GM12878 (cell line): ENCODE results near the gene LRP1. TPM values are rescaled to one million over a fixed set of nuclear protein-coding genes. Genes with fewer than 3 reads are reported as not detected.

Experiments used
- ATAC-seq: fragments of 200-7000 bp; cut with Tn5 transposase; 3 replicates; pipeline ENCODE4 v1.9.1; 2020; ENCODE audit warnings: mild to moderate bottlenecking, moderate library complexity
- BruUV-seq: library from RNA; stranded (reverse); fragments of 400-500 nt; replicated peaks from 2 replicates; lab custom pipeline; 2021; lab: Mats Ljungman, UMichigan
- CTCF ChIA-PET: fragments of 300-600 bp; sonication (Branson Sonifier 250); formaldehyde crosslinking; extraction: SDS; loops from one replicate; lab custom pipeline; 2021; ENCODE audit warnings: inconsistent platforms; lab: Yijun Ruan, JAX
- POLR2A ChIA-PET: fragments of 350-600 bp; formaldehyde crosslinking; extraction: SDS; loops from one replicate; lab custom pipeline; 2021; ENCODE audit warnings: inconsistent platforms; lab: Charles Lee
- RAD21 ChIA-PET: fragments of 300-600 bp; sonication (Branson Sonifier 250); formaldehyde crosslinking; loops from one replicate; lab custom pipeline; 2023; ENCODE audit warnings: antibody characterized with exemption; ENCODE audit not compliant: unreplicated experiment; lab: Charles Lee
- SMC1A ChIA-PET: fragments of 300-600 bp; sonication (Branson Sonifier 250); formaldehyde crosslinking; loops from one replicate; lab custom pipeline; 2023; ENCODE audit not compliant: unreplicated experiment, uncharacterized antibody; lab: Charles Lee
- DNase-seq: peaks from one replicate; pipeline ENCODE4 v3.0.0-alpha.2; 2011; ENCODE audit warnings: low read depth, low spot score
- FAIRE-seq: peaks from 3 replicates; lab custom pipeline; 2011; peaks lifted over from hg19 to GRCh38; lab: Jason Lieb, UNC
- H2AFZ ChIP-seq: 2 replicates; pipeline ENCODE4 v1.6.0; 2011; ENCODE audit warnings: low read depth, low read length, control low read depth; ENCODE audit not compliant: control insufficient read depth
- H3K27ac ChIP-seq: 2 replicates; pipeline ENCODE4 v1.5.1; 2011; ENCODE audit warnings: control low read depth; ENCODE audit not compliant: control insufficient read depth, insufficient read depth
- H3K27me3 ChIP-seq, 2 experiments: replicated peaks in 1 of 2; 2 replicates each; pipeline versions ENCODE4 v1.6.0 to v1.6.1; 2011; ENCODE audit warnings: low read length in 1 of 2; ENCODE audit not compliant: control insufficient read depth in 2 of 2, insufficient read depth in 2 of 2
- H3K36me3 ChIP-seq, 2 experiments: 2 replicates each; pipeline ENCODE4 v1.5.1; 2011; ENCODE audit warnings: low read length in 1 of 2; ENCODE audit not compliant: control insufficient read depth in 2 of 2, insufficient read depth in 2 of 2
- H3K4me1 ChIP-seq: 2 replicates; pipeline ENCODE4 v1.6.1; 2011; ENCODE audit warnings: mild to moderate bottlenecking, low read length, moderate library complexity, mixed read lengths; ENCODE audit not compliant: control insufficient read depth, insufficient read depth
- H3K4me2 ChIP-seq: 2 replicates; pipeline ENCODE4 v1.6.0; 2011; ENCODE audit warnings: control low read depth; ENCODE audit not compliant: control insufficient read depth, insufficient read depth
- H3K4me3 ChIP-seq: fragments of 200-600 bp; sonication (generic); 2 replicates; pipeline ENCODE4 v1.5.1; 2016
- H3K79me2 ChIP-seq: 2 replicates; pipeline ENCODE4 v1.6.0; 2011; ENCODE audit warnings: low read length; ENCODE audit not compliant: control insufficient read depth, insufficient read depth
- H3K9ac ChIP-seq: 2 replicates; pipeline ENCODE4 v1.8.0; 2011; ENCODE audit warnings: low read length, control low read depth, mixed read lengths; ENCODE audit not compliant: control insufficient read depth, insufficient read depth
- H3K9me3 ChIP-seq: replicated peaks from 3 replicates; pipeline ENCODE4 v1.5.1; 2011; ENCODE audit warnings: mild to moderate bottlenecking, low read length; ENCODE audit not compliant: control insufficient read depth, insufficient read depth
- H4K20me1 ChIP-seq: 2 replicates; pipeline ENCODE4 v1.6.0; 2011; ENCODE audit not compliant: control insufficient read depth, insufficient read depth
- CBX5 ChIP-seq: sonication (generic); IDR thresholded peaks from 2 replicates; pipeline ENCODE4 v1.6.1; 2016; ENCODE audit warnings: low read depth, moderate library complexity, mild to moderate bottlenecking, inconsistent platforms
- FOS ChIP-seq: IDR thresholded peaks from 3 replicates; pipeline ENCODE4 v1.6.1; 2011; ENCODE audit warnings: borderline replicate concordance; ENCODE audit not compliant: insufficient read length; ENCODE audit errors: extremely low read depth
- HDAC6 ChIP-seq: fragments of 200-600 bp; sonication (generic); IDR thresholded peaks from one replicate; pipeline ENCODE4 v1.8.0; 2017; ENCODE audit warnings: antibody characterized with exemption; ENCODE audit not compliant: unreplicated experiment
- IKZF1 ChIP-seq: fragments of 450-650 bp; conservative IDR thresholded peaks from 2 replicates; pipeline ENCODE4 v1.6.1; 2017; ENCODE audit warnings: antibody characterized with exemption, mild to moderate bottlenecking
- KDM1A ChIP-seq: fragments of 200-600 bp; sonication (generic); IDR thresholded peaks from 2 replicates; pipeline ENCODE4 v1.6.1; 2016; ENCODE audit warnings: borderline replicate concordance
- MTA2 ChIP-seq: fragments of 450-650 bp; IDR thresholded peaks from 2 replicates; pipeline ENCODE4 v1.6.1; 2016; ENCODE audit warnings: low read depth, mild to moderate bottlenecking, moderate library complexity
- MXI1 ChIP-seq: fragments of 150-350 bp; IDR thresholded peaks from 2 replicates; pipeline ENCODE4 v1.6.1; 2011; ENCODE audit warnings: low read depth, mild to moderate bottlenecking, inconsistent platforms, low read length, improper control_type of control experiment
- NBN ChIP-seq: fragments of 450-650 bp; IDR thresholded peaks from 2 replicates; pipeline ENCODE4 v1.6.1; 2016
- NFYA ChIP-seq: IDR thresholded peaks from 2 replicates; pipeline ENCODE4 v1.6.1; 2011; ENCODE audit warnings: low read depth, mild to moderate bottlenecking, low read length, improper control_type of control experiment, borderline replicate concordance
- PKNOX1 ChIP-seq: fragments of 450-650 bp; IDR thresholded peaks from 2 replicates; pipeline ENCODE4 v1.6.1; 2016; ENCODE audit warnings: mild to moderate bottlenecking
- RUNX3 ChIP-seq: IDR thresholded peaks from 2 replicates; pipeline ENCODE4 v1.6.1; 2012; ENCODE audit warnings: low read length, inconsistent platforms
- TARDBP ChIP-seq: IDR thresholded peaks from 2 replicates; pipeline ENCODE4 v1.6.1; 2016; ENCODE audit warnings: borderline replicate concordance
- YBX1 ChIP-seq: fragments of 450-650 bp; IDR thresholded peaks from 2 replicates; pipeline ENCODE4 v1.6.1; 2016; ENCODE audit warnings: antibody characterized with exemption
- WGBS: methylation state at CpG from one replicate; pipeline ENCODE4 v1.1.6; 2016; ENCODE audit warnings: low lambda C conversion rate; ENCODE audit not compliant: insufficient replicate concordance, insufficient coverage; ENCODE audit errors: missing lambda C conversion rate; 5-methylcytosine and 5-hydroxymethylcytosine counted together
- in situ Hi-C: fragments of 300-500 bp; cut with MboI; formaldehyde crosslinking; loops from 9 replicates; pipeline ENCODE4 v1.14.3; 2018; ENCODE audit warnings: mixed read lengths
- intact Hi-C: fragments of 100-400 bp; cut with micrococcal nuclease; formaldehyde crosslinking; loops from one replicate; pipeline ENCODE4 v1.14.2; 2022; ENCODE audit not compliant: unreplicated experiment
- polyA plus RNA-seq, 11 experiments: library from polyadenylated mRNA; depleted of rRNA in 4 of 11; unstranded in 6 of 11; stranded (reverse) in 5 of 11; fragments of >200 nt; fragmentation: Nextera tagmentation in 4 of 11; fragmentation: Illumina TruSeq in 1 of 11; extraction: Ambion mirVana in 4 of 11; extraction: Trizol in 1 of 11; gene quantifications; 1 replicate in 1 of 11; 2 replicates in 10 of 11; pipeline versions ENCODE4 v1.2.1 to v1.2.3, GENCODE V29; 2011 to 2016; ENCODE audit warnings: inconsistent platforms in 2 of 11, missing spikeins in 2 of 11, low read depth in 1 of 11
- total RNA-seq, 4 experiments: library from RNA; depleted of rRNA in 3 of 4; stranded (reverse); fragments of >200 nt in 3 of 4; fragmentation: Illumina TruSeq in 1 of 4; extraction: Trizol in 1 of 4; gene quantifications; 2 replicates each; pipeline versions ENCODE4 v1.2.1 to v1.2.3, GENCODE V29; 2013 to 2021
- TF ChIP-seq, protein P1 (sequence below): fragments of 450-650 bp; IDR thresholded peaks from 2 replicates; pipeline ENCODE4 v1.6.1; 2016; ENCODE audit warnings: mild to moderate bottlenecking
- TF ChIP-seq, protein P2 (sequence below): fragments of 450-650 bp; formaldehyde crosslinking; IDR thresholded peaks from 2 replicates; pipeline ENCODE4 v1.5.0; 2022; ENCODE audit warnings: mild to moderate bottlenecking, missing genetic modification characterization

LRP1 gene
- total and polyA plus RNA-seq, 10 of the 15 experiments (the other 5 are each of a cell fraction or from before 2014, with no cell fraction given) = under 0.01 to 1.1 (median 0.20) TPM; not detected in 2

GRCh38 chr12:57239587-57240065, 111.3 kb downstream of the LRP1 start (continued):
- TF ChIP-seq, protein P1, sequence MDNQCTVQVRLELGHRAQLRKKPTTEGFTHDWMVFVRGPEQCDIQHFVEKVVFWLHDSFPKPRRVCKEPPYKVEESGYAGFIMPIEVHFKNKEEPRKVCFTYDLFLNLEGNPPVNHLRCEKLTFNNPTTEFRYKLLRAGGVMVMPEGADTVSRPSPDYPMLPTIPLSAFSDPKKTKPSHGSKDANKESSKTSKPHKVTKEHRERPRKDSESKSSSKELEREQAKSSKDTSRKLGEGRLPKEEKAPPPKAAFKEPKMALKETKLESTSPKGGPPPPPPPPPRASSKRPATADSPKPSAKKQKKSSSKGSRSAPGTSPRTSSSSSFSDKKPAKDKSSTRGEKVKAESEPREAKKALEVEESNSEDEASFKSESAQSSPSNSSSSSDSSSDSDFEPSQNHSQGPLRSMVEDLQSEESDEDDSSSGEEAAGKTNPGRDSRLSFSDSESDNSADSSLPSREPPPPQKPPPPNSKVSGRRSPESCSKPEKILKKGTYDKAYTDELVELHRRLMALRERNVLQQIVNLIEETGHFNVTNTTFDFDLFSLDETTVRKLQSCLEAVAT = no peak

DNA sequence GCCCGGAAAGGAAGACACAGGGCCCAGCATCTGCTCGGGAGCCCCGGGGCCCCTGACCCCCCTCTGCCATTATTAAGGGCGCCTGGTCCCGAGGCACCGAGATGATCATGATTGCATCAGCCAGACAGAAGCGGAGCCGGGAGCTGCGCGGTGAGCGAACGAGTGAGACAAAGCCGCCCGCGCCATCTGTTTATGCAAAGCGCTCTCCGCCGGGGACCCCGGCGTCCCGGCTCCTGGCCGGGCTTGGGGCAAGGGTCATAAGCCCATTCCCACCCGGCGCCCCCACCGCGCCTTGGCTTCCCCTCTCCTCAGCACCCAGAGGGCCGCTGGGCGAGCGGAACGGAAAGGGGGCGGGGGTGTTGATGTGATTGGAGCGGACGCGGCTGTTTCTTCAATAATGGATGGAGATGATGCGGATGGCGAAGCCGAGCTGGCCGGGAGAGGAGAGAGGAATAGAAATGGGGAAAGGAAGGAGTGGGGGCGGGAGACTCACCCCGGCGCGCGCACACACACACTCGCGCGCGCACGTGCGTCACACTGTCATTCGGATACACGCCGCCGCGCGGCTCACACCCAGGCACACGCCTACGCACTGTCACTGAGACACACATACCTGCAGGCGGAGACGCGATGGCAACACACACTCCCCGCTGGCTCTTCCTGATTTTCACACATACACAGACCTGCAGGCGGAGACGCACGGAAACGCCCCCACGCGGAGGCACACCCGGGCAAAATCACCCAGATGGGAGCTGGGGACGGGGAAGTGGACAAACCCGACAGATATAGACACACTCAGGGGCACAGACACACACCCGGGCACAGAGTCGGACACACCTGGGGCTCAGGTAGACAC, 112.0 kb downstream of the LRP1 start:
- CTCF ChIA-PET = interaction anchor here (0.8 to 10.7 kb wide), 10 partner anchors 10 to 365 kb away, joined by 3 to 271 read pairs (median 14); partner anchors contain the start of genes INHBE, SHMT2, STAC3 and STAT6
- ATAC-seq (peak; percentile 18), DNase-seq (no peak), FAIRE-seq (peak; percentile 44)
- intact Hi-C loops = loop anchor here (5.0 kb wide), 1 partner anchor 118 kb away; no protein-coding TSS in a partner anchor
- BruUV-seq = no TSS peak
- RAD21 ChIA-PET = interaction anchor here (0.7 to 14.4 kb wide), 7 partner anchors 10 to 213 kb away, joined by 3 to 85 read pairs (median 5); partner anchors contain the start of genes INHBE, SHMT2 and STAT6
- Histone ChIP-seq H3K27ac (no peak overlapping the region), H3K79me2 (no peaks in the 10 kb centered on the region), H3K9ac (peak overlapping the region; percentile 47; the same call in 1 of the 2 replicates), H4K20me1 (peaks cover 2% of the 10 kb centered on the region; the same call in 1 of the 2 replicates), H3K4me2 (peak overlapping the region; percentile 93), H3K36me3 (no peaks in the 10 kb centered on the region), H2AFZ (peak overlapping the region; percentile 52), H3K9me3 (no peaks in the 10 kb centered on the region), H3K4me3 (peak overlapping the region; percentile 68), H3K27me3 (peaks cover 5 to 8% of the 10 kb centered on the region in 2 experiments; a peak in 3 of 4 replicates), H3K4me1 (peaks cover 50% of the 10 kb centered on the region)
- SMC1A ChIA-PET = interaction anchor here (0.8 to 8.1 kb wide), 3 partner anchors 11 to 52 kb away, joined by 3 to 55 read pairs (median 11); partner anchors contain the start of gene SHMT2
- POLR2A ChIA-PET = interaction anchor here (1.4 to 2.8 kb wide), 3 partner anchors 10 to 27 kb away, joined by 5 to 15 read pairs (median 7); partner anchors contain the start of gene SHMT2
- WGBS = under 1% methylated on average over 63 of the region's 72 CpGs
- in situ Hi-C loops = no loop called here
- no peak for TF ChIP-seq TARDBP
- TF ChIP-seq RUNX3 = no peak
- no peak for TF ChIP-seq HDAC6
- no peak for TF ChIP-seq FOS
- TF ChIP-seq, protein P2, sequence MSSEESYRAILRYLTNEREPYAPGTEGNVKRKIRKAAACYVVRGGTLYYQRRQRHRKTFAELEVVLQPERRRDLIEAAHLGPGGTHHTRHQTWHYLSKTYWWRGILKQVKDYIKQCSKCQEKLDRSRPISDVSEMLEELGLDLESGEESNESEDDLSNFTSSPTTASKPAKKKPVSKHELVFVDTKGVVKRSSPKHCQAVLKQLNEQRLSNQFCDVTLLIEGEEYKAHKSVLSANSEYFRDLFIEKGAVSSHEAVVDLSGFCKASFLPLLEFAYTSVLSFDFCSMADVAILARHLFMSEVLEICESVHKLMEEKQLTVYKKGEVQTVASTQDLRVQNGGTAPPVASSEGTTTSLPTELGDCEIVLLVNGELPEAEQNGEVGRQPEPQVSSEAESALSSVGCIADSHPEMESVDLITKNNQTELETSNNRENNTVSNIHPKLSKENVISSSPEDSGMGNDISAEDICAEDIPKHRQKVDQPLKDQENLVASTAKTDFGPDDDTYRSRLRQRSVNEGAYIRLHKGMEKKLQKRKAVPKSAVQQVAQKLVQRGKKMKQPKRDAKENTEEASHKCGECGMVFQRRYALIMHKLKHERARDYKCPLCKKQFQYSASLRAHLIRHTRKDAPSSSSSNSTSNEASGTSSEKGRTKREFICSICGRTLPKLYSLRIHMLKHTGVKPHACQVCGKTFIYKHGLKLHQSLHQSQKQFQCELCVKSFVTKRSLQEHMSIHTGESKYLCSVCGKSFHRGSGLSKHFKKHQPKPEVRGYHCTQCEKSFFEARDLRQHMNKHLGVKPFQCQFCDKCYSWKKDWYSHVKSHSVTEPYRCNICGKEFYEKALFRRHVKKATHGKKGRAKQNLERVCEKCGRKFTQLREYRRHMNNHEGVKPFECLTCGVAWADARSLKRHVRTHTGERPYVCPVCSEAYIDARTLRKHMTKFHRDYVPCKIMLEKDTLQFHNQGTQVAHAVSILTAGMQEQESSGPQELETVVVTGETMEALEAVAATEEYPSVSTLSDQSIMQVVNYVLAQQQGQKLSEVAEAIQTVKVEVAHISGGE (CRISPR knock-in tag) = no peak
- TF ChIP-seq NBN = 0 out of 2 replicates have a peak, but pooled peaks have one; percentile 30
- no peak for TF ChIP-seq MXI1
- TF ChIP-seq PKNOX1 = peak; percentile 43
- TF ChIP-seq YBX1 = no peak
- TF ChIP-seq KDM1A = no peak
- TF ChIP-seq NFYA = no peak
- TF ChIP-seq MTA2 = no peak
- no peak for TF ChIP-seq CBX5
- peak; percentile 42 for TF ChIP-seq IKZF1
